Measurements from ENCODE around the gene SLC9A7.

SLC9A7 gene

DNA sequence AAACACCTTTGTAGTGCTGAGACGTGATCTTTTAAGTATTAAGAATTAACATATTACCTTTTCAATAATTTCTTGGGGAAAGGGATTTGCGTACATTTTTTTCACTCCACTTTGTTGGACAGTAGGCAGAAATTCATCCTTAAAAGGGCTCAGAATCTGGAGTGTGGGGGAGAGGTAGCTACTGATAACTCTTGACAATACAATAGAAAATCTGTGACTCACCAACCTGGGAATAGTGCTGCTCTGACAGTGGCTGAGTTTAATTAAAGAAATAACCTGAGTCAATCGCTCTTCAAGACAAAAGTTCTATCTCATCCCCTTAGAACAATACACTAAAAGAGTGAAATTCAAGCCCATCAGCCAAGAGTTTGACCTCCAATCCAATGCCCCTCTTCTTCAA lies 60.2 kb downstream of the SLC9A7 start:
- no peak for FAIRE-seq

DNA sequence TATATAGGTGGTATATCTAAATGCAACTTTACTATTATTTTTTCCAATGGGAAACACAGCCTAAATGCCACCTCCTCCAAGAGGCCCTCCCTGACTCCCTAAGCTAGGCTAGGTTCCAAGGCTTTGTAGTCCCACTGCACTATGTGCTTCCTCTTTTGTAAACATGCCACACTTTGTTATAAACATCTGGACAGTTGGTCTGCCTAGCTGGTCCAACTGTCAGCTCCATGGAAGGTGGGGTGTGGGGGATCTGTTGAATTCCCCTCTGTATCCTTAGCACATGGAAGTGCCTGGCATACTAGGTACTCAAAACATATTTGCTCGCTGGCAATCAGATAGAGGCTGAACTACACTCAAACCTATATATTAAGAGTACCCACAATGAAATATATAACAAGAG lies 63.4 kb downstream of the SLC9A7 start:
- no peak for FAIRE-seq

DNA sequence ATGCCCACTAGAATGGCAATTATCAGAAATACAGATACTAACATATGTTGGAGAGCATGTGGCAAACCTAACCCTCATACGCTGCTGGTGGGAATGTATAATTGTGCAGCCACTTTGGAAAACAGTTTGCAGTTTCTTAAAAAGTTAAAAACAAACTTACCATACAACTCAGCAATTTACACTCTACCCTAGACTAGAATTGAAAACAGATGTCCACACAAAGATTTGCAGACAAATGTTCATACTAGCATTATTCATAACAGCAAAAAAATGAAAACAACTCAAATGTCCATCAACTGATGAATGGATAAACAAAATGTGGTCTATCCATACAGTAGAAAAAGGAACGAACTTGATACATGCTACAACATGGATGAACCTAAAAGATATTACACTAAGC lies 64.4 kb downstream of the SLC9A7 start:
- FAIRE-seq = no peak

DNA sequence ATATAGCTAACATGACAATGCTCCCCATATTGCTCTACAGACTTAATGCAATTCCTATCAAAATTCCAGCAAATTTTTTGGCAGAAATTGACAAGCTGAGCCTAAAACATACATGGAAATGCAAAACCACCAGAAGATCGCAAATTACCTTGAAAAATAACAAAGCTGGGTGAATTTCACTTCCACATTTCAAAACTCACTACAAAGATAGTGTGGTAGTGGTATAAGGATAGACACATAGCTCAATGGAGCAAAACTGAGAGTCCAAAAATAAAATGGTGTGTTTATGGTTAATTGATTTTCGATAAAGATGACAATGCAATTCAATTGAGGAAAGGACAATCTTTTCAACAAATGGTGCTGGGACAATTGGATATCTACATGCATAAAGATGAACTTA lies 65.8 kb downstream of the SLC9A7 start:
- FAIRE-seq = no peak

DNA sequence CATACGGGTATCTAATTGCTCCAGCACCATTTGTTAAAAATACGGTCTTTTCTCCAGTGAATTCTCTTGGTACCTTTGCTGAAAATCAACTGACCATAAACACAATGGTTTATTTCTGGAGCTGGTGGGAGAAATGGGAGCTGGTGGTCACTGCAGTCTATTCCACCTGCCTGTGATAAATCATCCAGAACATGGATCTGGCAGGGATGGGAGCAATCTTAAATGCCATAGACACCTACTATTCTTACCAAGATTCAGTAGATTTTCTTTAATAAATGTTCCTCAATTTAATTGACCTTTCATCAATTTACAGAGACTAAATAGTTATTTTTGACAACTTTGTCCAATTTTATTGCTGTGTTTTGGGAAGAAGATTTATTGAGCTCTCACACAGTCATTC lies 68.1 kb downstream of the SLC9A7 start:
- FAIRE-seq = no peak

DNA sequence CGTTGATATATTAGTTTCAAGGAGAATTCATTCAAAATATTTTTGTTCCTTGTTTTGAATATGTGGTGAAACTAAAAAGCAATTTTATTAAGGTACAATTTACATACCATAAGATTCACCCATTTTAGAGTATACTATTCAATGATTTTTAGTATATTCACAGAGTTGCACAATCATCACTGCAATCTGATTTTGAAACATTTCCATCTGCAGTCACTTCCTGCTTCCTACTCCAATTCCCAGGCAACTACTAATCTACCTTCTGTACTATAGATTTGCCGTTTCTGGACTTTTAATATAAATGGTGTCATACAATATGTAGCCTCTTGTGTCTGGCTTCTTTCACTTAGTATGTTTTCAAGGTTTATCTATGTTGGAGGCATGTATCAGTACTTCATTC lies 71.3 kb downstream of the SLC9A7 start:
- no peak for FAIRE-seq

DNA sequence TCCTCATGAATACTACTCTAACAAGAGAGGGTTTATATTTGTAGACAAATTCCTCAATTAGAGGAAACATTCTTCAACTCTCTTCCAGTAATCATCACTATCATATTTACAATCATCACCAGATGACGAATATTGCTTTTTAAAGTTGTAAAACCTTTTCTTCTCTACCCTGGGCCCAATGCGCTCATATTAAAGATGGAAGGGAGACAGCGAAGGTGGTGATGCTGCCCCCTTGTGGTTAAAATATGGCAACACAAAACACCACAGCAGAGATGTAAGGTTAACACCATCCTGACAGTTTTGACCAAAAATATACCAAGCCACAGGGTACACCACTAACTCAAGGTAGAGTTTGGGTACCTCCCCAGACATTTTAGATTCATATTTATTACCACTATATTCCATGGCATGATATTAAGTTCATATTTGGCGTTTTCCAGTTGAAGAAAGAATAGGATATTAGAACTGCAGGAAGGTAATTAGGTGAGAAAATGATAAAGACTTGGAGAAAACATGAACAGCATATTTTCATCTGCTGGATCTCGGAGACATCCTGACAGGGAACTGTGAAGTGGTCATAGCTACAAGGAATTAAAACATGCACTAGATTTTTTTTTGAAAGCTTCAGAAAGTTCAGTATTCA lies 72.8 kb downstream of the SLC9A7 start:
- FAIRE-seq = peak; percentile 66

DNA sequence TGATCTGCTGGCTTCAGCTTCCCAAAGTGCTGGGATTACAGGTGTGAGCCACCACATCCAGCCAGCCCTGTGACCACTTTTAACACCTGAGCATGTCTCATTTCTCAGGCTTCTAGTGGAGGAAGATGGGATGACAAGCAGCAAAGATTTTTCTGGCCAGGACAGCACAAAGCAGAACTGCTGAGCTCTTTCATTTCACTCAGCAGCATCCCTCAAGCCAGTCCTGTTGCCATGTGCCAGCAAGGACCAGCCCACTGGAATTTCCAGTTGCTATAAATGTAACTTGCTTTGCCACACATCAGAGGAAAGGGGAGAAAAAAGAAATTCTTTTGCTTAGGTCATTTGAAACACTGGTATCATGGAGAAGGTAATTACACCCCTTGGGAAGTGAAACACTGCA lies 75.9 kb downstream of the SLC9A7 start:
- no peak for FAIRE-seq

DNA sequence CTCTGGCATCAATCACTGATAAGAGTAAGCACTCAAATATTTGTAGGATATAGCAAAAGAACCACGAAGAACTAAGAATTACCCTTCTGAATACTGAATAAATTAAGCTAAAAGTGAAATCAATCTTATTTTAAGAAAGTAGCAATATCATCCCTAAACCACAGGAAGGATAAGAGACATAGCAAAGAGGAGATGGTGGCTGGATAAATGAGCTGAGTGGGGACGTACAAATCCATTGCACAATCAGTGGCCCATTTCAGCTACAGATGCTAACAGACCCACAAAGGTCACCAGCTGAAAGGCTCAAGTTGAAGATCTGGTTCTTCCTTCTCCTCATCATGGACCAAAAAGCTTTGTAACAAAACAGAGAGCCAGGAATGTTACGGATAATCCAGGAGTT lies 77.1 kb downstream of the SLC9A7 start:
- no peak for FAIRE-seq

DNA sequence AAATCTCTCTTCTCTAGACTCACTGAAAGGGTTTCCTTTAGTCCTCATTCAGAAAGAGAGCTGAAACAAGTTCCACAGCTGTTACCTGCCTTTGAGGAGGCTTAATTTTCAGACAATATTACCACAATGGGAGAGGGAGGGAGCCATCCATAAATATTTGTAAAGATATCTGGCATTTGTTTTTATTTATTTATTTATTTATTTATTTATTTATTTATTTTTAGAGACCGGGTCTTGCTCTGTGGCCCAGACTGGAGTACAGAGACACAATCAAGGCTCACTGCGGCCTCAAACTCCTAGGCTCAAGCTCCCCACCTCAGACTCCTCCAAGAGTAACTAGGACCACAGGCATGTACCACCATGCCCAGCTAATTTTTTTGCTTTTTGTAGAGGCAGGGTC lies 80.7 kb downstream of the SLC9A7 start:
- no peak for FAIRE-seq

DNA sequence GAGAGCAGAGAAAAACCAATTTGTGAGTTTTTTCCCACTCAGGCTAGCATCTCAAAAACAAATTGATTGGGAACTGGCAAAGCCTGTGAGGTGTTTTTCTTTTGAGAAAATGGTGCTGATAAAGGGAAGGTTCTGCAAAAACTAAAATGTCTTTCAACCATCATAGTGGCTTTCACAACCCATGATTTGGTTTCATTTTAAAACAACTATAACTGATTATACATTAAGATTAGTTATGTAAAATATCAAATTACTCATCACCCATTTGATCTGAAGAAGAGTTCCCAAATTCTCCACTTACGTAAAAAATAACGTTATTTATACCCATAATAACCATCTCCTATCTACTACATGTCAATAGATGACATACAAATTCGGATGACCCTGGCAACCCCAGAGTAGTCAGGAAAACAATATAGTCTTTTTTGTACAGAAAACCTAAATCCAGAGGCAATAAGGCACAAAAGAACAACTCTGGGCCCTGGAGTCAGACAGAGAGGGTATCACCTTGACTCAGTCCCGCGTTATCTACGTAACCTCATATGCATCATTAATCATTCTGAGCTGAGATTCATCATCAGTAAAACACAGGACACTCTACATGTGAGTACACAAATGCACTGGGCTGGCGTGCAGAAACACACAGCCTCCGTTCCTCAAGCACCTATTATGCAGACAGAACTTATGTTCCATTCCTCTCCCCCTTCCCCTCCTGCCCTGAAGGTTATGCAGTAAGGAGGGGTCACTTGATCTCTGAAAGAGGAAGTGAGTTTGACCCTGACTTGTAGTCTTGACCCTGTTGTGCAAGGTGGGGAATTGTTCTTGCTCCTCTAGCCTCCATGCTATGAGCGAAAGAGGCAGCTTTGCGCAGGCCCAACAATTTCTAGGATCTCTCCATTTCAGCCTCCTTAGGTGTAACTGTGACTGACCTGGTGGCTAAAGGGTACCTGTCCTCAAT lies 82.2 kb downstream of the SLC9A7 start:
- FAIRE-seq = no peak

DNA sequence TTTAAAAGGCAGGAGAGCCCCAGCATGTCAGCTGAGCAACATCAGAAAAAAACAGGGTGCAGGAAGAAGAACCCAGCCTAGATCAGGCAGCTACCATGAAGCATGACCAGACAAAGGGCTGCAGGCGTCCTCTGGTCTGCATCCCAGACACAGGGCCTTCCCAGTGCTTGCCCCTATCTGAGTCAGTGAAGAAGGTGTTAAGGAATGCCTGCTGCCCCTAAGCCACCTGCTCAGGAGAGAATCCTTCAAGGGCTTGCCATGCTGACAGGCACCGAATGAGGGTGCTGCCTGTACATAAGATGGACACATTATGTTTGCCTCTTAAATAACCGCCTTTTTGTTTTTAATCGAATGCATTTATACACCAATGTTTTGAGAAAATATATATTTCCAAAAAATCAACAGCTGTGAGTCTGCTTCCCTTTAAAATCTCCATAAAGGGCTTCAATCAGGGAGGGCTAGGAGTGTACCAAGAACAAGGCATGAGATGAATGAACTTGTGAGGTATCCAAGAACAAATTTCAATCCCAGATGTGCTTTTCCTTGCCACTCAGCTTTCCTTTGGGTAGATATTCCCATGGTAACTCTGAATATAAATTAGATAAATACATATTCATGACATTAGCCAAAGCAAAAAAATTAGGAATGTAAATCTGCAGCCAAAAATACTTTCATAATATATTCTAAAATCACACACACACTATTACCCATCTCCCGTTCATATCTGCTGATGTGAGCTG lies 85.1 kb downstream of the SLC9A7 start:
- FAIRE-seq = no peak

DNA sequence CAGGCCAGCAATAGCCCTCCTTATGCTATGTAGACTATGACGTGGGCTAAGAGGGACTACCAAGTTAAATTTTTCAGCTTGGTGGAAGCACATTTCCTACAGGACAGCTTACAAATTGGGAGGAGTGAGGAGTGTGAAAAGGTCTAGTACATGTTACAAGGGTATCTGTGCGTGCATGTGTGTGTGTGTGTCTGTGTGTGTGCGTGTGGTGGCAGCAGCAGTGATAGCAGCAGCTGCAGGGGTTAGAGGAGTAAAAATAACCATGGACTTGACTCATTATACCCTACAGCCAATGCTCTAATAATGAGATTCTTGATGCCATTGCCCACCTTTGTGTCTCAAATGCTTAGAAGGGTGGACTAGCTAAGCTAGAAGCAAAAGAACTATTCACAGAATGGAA lies 88.6 kb downstream of the SLC9A7 start:
- FAIRE-seq = no peak

DNA sequence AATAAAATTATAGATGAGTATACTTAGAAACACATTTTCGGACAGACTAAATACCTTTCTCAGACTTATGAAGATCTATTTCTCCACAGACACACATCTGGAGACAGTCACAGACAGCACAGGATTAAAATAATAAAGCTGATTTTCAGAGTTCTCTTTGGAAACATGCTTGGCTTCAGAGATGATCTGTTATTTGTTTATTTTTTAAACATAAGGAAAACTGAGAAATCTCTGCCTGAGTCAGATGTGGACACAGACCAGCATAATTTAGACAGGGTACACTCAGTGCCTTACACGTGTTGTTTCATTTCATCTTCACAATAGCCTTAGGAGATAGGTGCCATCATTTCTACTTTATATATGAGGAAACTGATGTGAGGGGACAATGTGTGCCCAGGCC lies 92.1 kb downstream of the SLC9A7 start:
- no peak for FAIRE-seq

DNA sequence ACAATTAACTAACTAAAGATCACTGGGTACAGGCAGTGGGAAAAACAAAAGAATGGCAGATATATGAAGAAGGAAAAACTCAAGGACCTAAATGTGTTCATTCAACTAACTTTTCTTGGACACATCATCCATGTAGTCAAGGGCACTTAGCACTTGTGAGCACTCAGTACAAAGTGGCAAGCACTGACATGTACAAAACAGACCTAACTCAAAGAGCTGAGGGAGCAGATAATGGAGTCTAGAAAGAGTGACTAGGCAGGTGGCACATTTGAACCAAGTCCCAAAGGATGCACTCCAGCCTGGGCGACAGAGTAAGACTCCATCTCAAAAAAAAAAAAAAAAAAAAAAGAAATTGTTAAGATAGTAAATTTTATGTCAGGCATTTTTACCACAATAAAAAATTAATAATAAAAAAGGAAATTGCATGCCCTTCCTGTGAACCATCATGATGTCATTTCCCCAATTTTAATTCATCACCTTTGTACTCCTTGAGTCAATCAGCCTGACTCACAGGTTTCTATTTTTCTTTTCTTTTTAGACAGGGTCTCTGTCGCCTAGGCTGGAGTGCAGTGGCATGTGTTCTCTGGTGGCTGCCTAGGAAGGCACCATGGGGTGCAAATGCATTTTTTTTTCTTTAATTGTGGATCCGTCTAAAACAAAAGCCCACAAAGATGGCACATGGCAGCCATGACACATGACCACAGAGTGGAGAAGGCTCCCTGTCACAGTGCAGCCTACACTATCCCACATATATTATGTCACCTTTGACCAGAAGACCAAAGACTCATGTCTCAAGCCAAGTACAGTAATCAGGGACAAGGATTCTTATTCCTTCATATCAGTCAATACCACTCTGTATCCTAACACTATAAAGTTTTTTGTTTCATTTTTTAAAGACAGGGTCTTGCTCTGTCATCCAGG lies 93.4 kb downstream of the SLC9A7 start:
- no peak for FAIRE-seq

DNA sequence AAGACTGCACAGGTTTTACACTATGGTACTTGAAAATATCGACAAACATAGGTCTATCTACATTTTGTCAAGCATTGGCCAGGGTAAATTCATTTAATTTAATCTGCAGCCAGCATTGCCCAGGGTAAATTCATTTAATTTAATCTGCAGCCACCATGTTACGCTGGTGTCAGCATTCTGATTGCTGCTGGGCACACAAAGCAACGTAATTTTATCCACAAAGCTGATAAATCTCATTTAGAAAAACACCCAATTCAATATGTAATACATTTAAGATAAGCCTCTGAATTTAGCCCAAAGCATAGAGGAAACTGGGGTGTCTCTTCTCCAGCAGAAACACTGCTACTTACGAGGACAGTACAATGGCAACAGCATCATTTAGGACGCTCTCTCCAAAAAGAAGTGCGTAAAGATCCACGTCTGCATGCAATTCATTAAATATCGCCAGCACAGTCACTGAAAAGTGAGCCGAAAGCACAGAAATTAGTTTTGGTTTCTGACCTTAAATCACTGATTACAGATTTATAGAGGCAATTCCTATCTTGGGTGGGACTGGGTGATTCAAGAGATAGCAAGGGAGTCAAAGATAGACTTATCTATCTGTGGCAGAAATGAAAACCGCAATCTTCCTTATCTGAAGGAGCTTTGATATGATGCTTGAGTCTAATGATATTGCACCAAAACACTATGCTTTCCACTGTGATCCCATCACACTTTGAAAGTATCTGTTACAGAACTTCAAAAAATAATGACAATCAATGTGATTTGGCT lies 96.5 kb downstream of the SLC9A7 start:
- FAIRE-seq = no peak

DNA sequence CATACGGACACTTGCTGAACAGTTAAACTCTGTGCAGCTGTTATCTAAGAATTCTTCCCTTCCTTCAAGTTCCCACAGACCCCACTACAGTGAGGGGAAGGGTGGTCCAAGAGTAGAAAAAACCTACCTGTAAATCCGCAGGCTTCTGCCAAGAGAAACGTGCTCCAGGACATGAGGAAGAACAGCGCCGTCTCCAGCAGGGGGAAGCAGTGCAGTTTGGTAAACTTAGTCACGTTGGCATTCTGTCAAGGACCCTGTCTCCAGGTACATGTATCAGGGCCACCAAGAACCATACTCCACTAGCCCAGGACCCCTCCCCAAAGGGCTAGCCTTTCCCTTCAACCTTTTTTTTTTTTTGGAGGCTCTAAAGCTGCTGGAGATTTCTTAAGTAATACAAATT lies 105.4 kb downstream of the SLC9A7 start:
- FAIRE-seq = no peak

DNA sequence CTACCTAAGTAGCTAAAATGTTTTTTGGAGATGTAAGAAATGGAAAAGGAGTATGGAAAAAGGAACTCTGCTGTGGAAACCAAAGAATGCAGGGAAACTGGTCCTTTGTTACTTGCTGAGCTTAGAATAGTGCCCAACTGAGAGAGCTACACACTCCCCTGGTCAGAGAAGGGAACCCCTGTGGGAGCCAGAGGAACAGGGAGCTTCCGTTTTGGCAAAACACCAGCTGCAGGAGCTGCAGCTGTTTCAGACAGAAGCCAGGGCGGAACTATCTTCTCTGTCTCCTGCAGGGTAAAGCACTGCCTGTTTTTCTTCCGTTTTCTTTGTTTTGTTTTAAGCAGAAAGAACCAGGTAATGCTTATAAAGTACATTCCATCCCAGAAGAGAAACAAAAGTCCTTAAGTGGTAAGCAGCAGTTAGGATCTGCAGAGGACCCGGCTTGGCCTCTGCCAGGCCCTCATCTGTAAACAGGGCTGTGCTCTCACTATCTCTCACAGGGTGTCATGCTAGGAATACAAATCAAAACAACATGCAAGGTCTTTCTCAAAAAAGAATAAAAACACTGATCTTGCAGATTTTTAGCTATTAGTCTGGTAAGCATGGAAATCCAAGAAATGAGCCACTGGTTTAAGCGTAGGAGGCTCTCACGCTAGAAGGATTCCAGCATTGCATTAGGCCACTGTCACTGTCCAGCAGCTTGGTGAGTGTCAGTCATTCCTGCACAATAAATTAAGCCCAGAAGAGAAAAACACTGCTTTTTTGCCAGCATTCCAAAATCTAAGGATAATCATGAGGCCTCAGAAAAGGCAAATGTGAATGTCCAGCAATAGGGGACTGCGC lies 109.3 kb downstream of the SLC9A7 start:
- no peak for FAIRE-seq

DNA sequence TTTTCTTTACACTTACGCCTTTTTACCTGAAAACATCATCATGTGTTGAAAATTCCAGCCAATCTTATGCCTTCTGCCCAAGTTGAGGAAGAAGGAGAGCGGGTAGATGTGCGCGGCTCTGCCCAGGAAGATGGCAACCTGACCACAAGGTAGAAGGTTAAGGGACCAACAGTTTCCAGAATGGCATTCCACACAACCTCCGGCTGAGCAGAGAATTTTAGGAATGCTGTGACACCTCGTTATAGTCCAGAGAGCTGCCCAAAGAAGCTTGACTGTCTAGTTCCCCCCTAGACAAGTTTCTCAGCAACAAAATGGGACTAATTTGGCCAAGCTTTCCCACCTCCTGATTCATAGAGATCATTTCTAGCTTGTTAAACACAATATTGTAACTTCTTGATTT lies 110.3 kb downstream of the SLC9A7 start:
- FAIRE-seq = no peak

DNA sequence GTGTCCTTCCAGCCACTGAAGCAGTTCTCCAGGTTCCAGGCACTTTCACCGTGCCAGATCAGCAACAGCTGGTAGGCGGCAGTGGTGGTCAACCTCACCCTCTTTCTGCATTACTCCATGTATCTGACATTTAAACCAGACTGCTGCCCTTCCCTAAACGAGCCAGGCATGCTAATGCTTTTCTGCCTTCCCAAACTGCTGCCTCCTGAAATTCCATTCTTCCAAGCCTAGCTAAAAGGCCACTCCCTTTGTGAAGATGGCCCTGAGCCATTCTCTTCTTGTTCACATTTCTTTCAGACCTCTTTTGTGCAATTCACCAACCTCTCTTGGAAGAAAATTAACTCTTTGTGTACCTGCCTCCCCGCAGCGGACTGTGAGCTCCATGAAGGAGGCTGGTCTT lies 111.7 kb downstream of the SLC9A7 start:
- no peak for FAIRE-seq

DNA sequence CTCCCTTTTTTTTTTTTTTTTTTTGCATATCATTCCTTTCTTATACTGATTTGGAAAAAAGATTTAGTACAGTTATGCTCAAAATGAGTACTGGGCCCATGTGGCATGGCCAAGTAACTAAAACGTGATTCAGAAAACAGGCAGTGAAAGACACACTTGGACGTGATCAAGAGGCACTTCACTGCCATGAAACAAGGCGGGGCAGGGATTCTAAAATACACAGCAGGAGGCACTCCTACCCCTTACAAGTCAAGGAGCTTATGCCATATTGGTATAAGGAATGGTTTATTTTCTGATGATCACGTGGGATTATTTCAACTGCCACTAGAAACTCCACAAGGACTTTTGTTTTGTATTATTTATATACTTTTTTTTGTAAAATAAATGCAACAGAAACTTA lies 113.3 kb downstream of the SLC9A7 start:
- FAIRE-seq = no peak

Measured in endometrium (tissue), 2 donors.